SK-N-SH treated with all-trans-retinoic acid at 6 μM for 48 hours (cell line): ENCODE results near the gene MAGI3.

Experiments used
- BACH2 ChIP-seq: fragments of 250-450 bp; sonication (Bioruptor Pico); IDR thresholded peaks from 2 replicates; pipeline ENCODE4 v1.9.0; 2021; ENCODE audit warnings: mild to moderate bottlenecking, borderline replicate concordance
- CSDC2 ChIP-seq: fragments of 250-450 bp; sonication (Bioruptor Pico); IDR thresholded peaks from 2 replicates; pipeline ENCODE4 v1.5.0; 2020; ENCODE audit warnings: mild to moderate bottlenecking, moderate library complexity
- ESRRG ChIP-seq: fragments of 250-450 bp; sonication (Bioruptor Pico); IDR thresholded peaks from 2 replicates; pipeline ENCODE4 v1.6.1; 2021; ENCODE audit warnings: mild to moderate bottlenecking
- GLIS3 ChIP-seq: fragments of 250-450 bp; sonication (Bioruptor Pico); IDR thresholded peaks from 2 replicates; pipeline ENCODE4 v1.5.0; 2020; ENCODE audit warnings: mild to moderate bottlenecking, moderate library complexity
- PPARA ChIP-seq: fragments of 250-450 bp; sonication (Bioruptor Pico); IDR thresholded peaks from 2 replicates; pipeline ENCODE4 v1.5.0; 2020; ENCODE audit warnings: mild to moderate bottlenecking, borderline replicate concordance
- RARB ChIP-seq: fragments of 250-450 bp; sonication (Bioruptor Pico); IDR thresholded peaks from 2 replicates; pipeline ENCODE4 v1.8.0; 2021; ENCODE audit warnings: mild to moderate bottlenecking, moderate library complexity
- TCF4 ChIP-seq: fragments of 250-450 bp; sonication (Bioruptor Pico); IDR thresholded peaks from 2 replicates; pipeline ENCODE4 v1.8.0; 2021; ENCODE audit warnings: mild to moderate bottlenecking, moderate library complexity, borderline replicate concordance
- ZFP3 ChIP-seq: fragments of 250-450 bp; sonication (Bioruptor Pico); IDR thresholded peaks from 2 replicates; pipeline ENCODE4 v1.5.0; 2020; ENCODE audit warnings: mild to moderate bottlenecking, moderate library complexity
- ZNF70 ChIP-seq: fragments of 450-650 bp; formaldehyde crosslinking; IDR thresholded peaks from 2 replicates; pipeline ENCODE4 v1.5.0; 2020; ENCODE audit warnings: mild to moderate bottlenecking, moderate library complexity
- TF ChIP-seq, protein P1 (sequence below): fragments of 250-450 bp; sonication (Bioruptor Pico); IDR thresholded peaks from 2 replicates; pipeline ENCODE4 v1.8.0; 2021; ENCODE audit warnings: low read depth, mild to moderate bottlenecking, moderate library complexity, borderline replicate concordance
- TF ChIP-seq, protein P2 (sequence below): fragments of 250-450 bp; sonication (Bioruptor Pico); IDR thresholded peaks from 2 replicates; pipeline ENCODE4 v1.8.0; 2020; ENCODE audit warnings: mild to moderate bottlenecking, moderate library complexity, borderline replicate concordance
- TF ChIP-seq, protein P3 (sequence below): fragments of 250-450 bp; sonication (Bioruptor Pico); IDR thresholded peaks from 2 replicates; pipeline ENCODE4 v1.5.1; 2021; ENCODE audit warnings: mild to moderate bottlenecking, moderate library complexity
- TF ChIP-seq, protein P4 (sequence below): fragments of 250-450 bp; sonication (Bioruptor Pico); IDR thresholded peaks from 2 replicates; pipeline ENCODE4 v1.5.1; 2020; ENCODE audit warnings: low read depth, mild to moderate bottlenecking, moderate library complexity

DNA sequence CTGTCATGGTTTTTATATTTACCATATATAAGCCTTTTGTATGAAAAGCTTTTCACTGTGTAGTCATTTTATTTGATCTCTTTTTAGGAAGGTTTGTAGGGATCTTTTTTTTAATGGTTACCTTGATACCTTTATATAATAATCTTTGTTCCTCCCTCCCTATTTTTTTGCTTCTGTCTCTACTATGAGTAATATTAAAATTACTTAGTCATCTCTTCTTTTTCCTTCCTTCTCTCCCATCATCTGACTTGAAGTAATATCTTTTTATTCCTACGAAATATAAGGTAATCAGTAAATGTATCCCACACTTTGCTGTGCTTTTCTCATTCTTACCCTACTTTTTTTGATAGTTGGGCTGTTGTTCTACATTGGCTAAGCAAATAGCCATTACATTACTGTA lies 161.4 kb downstream of the MAGI3 start:
- TF ChIP-seq, protein P1, sequence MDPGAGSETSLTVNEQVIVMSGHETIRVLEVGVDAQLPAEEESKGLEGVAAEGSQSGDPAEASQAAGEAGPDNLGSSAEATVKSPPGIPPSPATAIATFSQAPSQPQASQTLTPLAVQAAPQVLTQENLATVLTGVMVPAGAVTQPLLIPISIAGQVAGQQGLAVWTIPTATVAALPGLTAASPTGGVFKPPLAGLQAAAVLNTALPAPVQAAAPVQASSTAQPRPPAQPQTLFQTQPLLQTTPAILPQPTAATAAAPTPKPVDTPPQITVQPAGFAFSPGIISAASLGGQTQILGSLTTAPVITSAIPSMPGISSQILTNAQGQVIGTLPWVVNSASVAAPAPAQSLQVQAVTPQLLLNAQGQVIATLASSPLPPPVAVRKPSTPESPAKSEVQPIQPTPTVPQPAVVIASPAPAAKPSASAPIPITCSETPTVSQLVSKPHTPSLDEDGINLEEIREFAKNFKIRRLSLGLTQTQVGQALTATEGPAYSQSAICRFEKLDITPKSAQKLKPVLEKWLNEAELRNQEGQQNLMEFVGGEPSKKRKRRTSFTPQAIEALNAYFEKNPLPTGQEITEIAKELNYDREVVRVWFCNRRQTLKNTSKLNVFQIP (CRISPR knock-in tag), result no peak
- TF ChIP-seq, protein P2, sequence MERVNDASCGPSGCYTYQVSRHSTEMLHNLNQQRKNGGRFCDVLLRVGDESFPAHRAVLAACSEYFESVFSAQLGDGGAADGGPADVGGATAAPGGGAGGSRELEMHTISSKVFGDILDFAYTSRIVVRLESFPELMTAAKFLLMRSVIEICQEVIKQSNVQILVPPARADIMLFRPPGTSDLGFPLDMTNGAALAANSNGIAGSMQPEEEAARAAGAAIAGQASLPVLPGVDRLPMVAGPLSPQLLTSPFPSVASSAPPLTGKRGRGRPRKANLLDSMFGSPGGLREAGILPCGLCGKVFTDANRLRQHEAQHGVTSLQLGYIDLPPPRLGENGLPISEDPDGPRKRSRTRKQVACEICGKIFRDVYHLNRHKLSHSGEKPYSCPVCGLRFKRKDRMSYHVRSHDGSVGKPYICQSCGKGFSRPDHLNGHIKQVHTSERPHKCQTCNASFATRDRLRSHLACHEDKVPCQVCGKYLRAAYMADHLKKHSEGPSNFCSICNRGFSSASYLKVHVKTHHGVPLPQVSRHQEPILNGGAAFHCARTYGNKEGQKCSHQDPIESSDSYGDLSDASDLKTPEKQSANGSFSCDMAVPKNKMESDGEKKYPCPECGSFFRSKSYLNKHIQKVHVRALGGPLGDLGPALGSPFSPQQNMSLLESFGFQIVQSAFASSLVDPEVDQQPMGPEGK (CRISPR knock-in tag), result no peak
- TF ChIP-seq, protein P3, sequence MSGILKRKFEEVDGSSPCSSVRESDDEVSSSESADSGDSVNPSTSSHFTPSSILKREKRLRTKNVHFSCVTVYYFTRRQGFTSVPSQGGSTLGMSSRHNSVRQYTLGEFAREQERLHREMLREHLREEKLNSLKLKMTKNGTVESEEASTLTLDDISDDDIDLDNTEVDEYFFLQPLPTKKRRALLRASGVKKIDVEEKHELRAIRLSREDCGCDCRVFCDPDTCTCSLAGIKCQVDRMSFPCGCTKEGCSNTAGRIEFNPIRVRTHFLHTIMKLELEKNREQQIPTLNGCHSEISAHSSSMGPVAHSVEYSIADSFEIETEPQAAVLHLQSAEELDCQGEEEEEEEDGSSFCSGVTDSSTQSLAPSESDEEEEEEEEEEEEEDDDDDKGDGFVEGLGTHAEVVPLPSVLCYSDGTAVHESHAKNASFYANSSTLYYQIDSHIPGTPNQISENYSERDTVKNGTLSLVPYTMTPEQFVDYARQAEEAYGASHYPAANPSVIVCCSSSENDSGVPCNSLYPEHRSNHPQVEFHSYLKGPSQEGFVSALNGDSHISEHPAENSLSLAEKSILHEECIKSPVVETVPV (CRISPR knock-in tag), result no peak
- no peak for TF ChIP-seq ZNF70 (CRISPR knock-in tag)
- TF ChIP-seq ZFP3 (CRISPR knock-in tag), result no peak
- no peak for TF ChIP-seq RARB (CRISPR knock-in tag)
- TF ChIP-seq ESRRG (CRISPR knock-in tag), result no peak
- TF ChIP-seq BACH2 (CRISPR knock-in tag), result no peak
- no peak for TF ChIP-seq TCF4 (CRISPR knock-in tag)
- TF ChIP-seq GLIS3 (CRISPR knock-in tag), result no peak
- TF ChIP-seq, protein P4, sequence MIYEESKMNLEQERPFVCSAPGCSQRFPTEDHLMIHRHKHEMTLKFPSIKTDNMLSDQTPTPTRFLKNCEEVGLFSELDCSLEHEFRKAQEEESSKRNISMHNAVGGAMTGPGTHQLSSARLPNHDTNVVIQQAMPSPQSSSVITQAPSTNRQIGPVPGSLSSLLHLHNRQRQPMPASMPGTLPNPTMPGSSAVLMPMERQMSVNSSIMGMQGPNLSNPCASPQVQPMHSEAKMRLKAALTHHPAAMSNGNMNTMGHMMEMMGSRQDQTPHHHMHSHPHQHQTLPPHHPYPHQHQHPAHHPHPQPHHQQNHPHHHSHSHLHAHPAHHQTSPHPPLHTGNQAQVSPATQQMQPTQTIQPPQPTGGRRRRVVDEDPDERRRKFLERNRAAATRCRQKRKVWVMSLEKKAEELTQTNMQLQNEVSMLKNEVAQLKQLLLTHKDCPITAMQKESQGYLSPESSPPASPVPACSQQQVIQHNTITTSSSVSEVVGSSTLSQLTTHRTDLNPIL (CRISPR knock-in tag), result no peak
- TF ChIP-seq PPARA (CRISPR knock-in tag), result no peak
- TF ChIP-seq CSDC2 (CRISPR knock-in tag), result no peak
